ENCODE measurements around the gene C12orf75.

GRCh38 chr12:105419606-105420005 lies 89.1 kb downstream of the C12orf75 start:
- TF ChIP-seq POLR2A (IDR thresholded peaks at IDR 0.05) = no peak
- TF ChIP-seq, protein P1, sequence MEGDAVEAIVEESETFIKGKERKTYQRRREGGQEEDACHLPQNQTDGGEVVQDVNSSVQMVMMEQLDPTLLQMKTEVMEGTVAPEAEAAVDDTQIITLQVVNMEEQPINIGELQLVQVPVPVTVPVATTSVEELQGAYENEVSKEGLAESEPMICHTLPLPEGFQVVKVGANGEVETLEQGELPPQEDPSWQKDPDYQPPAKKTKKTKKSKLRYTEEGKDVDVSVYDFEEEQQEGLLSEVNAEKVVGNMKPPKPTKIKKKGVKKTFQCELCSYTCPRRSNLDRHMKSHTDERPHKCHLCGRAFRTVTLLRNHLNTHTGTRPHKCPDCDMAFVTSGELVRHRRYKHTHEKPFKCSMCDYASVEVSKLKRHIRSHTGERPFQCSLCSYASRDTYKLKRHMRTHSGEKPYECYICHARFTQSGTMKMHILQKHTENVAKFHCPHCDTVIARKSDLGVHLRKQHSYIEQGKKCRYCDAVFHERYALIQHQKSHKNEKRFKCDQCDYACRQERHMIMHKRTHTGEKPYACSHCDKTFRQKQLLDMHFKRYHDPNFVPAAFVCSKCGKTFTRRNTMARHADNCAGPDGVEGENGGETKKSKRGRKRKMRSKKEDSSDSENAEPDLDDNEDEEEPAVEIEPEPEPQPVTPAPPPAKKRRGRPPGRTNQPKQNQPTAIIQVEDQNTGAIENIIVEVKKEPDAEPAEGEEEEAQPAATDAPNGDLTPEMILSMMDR (IDR thresholded peaks at IDR 0.05) = no peak
